NOMO-1 (cell line): Measurements from ENCODE around the gene KIF21A.
"Not testable (repeated sequence)": the region's sequence is repeated elsewhere in the genome, so short reads cannot be mapped to it uniquely, and the experiment has no call there.

Source experiments
- DNase-seq, 2 experiments: peaks; one replicate each; lab custom pipeline; 2025; ENCODE audit not compliant: unreplicated experiment in 2 of 2; lab: John Stamatoyannopoulos, UW

Gene KIF21A

DNA sequence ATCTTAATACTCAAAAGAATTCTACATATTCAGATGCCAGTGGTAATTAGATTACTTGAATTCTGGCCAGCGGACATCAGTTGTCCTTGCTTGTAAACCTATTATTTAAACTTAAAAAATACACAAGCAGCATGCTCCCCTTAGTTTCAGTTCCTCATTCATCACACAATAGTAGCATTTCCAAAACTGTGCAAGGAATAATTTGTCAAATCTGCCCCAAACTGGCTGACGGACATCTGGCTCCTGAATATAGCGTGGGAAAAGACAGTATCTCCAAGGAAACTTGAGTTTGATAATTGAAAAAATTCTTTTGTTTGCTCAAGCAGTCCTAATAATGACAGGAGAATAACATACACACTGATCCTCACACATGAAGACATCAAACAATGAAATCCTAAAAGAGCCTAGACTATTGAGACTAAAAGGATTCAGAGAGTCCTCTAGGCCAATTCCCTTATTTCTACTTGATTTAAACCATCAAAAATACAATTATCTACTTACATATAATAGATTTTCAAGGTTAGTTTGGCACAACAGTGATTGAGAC, 90.4 kb downstream of the KIF21A start:
- peak in 1 of 2 experiments; percentile 29 for DNase-seq

- DNase-seq = no peak
Measured at GRCh38 chr12:39351153-39351552, 91.8 kb downstream of the KIF21A start.

DNA sequence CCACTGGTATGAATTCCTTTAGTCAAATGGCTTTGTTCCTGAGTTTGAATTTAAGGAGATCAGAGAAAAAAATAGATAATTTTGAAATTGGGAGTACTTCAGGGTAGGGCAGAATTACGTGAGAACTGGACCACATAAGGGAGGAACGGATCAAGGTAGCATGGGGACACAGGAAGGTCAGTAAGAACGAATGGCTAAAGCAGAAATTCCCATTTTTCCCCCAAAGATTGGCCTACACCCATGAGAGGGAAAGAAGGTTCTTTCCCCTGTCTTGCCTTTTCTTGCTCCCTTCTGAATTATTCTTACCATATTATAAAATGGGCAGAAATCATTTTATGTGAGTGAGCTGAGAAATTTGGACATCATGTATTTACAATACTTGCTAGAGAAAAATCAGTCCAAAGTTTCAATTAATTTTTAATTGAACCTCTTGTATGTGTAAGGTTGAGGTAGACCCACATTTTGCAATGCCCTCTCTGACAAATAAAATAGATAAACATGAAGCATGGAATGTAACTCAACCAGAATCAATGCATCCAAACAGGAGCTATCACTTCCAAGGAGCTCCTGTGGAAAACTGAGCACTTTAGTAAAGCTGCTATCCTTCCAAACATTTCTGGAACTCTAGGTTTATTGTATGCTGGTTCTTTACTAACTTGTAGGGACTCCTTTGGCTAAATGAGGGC, 93.8 kb downstream of the KIF21A start:
- DNase-seq = no peak

GRCh38 chr12:39348523-39348922, 94.4 kb downstream of the KIF21A start:
- no peak for DNase-seq

DNA sequence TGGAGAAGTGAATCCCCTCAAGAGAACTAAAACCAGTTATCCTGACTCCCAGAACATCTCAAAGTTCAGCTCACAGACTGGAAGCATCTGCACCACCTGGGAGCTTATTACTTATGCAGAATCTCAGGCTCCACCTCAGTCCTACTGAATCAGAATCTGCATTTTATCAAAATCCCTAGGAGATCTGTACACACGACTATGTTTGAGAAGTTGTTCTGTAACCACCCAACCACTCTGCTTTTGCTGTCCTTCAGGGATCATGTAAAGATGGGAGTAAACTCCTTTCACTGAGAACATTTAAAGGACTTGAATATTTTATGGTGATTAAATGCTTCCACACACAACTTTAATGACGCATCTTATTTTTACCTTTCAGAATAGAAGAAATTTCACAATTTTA, 98.0 kb downstream of the KIF21A start:
- no peak for DNase-seq

- DNase-seq = no peak
Measured at GRCh38 chr12:39343665-39344064, 99.3 kb downstream of the KIF21A start.

DNA sequence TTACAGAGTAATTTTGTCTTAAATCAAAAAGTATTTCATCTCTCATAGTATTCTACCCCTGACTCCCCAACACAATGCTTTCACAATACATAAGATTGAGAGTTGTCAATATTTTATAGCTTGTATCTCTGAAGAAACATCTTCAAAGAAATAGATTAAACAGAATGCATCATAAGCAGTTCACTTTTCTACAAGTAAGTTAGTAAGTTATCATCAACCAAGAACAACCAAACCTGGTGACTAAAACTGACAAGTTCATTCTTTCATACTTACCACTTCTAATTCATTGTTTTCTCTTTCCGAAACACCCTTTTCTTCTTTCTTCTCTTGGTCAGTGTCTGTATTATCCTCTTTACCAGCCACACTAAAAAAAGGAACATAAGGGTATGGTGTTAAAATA, 101.2 kb downstream of the KIF21A start:
- no peak for DNase-seq

GRCh38 chr12:39341179-39341578, 101.7 kb downstream of the KIF21A start:
- no peak for DNase-seq

- no peak for DNase-seq
Measured at GRCh38 chr12:39332661-39333175, 110.2 kb downstream of the KIF21A start.

GRCh38 chr12:39331539-39332261, 111.2 kb downstream of the KIF21A start:
- no peak for DNase-seq

DNA sequence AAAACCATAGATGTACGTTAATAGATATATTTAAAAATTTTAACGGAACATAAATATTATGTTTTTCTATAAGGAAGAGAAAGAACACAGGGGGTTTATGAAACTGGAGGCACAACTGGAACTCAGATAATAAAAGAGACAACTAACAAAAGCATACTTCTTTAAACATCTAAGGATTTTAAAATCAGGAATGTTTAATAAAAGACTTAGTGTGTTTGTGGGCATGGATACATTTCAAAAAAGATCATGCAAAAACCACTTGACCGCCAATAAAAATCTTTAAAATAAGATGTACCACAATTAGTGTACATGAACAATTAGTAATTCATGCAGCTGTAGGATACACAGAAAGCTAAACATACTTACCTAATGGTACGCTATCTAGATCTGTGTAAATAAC, 113.0 kb downstream of the KIF21A start:
- no peak for DNase-seq

- DNase-seq = no peak
Measured at GRCh38 chr12:39329018-39329417, 113.9 kb downstream of the KIF21A start.

- no peak for DNase-seq
Measured at GRCh38 chr12:39327965-39328364, 115.0 kb downstream of the KIF21A start.

DNA sequence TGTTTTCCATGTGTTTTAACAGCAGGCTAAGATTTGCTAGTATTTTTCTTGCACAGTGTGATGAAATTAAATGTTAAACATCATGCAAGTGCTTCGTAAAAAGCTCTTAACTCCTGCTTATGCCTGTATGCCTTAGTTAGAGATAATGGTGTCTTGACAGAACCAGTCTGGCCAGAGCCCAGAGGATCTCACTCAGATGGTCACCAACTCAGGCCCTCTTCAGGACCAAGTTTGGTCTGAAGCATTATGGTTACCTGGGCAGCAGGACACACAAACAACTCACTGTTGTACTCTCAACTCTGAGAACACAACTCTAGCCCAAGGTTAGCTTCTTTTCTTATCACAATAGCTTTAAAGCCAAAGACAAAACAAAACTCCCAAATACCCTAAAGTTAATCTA, 115.4 kb downstream of the KIF21A start:
- DNase-seq = no peak

DNA sequence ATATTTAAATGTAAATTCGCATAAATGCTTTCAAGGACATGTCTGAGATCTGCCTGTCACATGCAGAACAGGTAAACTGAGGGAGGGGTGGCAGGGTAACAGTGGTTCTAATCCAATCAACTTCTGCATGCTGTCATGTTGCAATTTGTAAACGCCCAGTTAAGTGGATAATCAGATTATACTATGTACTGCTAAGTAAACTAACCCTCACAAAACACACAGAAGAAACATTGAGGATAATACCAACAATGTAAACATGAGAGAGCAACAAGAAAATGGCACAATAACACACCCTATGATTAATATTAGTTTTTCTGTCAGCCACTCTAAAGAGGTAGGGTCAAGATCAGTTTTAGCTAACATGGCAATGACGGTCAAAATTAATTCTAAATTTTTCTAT, 123.7 kb downstream of the KIF21A start:
- no peak for DNase-seq

DNA sequence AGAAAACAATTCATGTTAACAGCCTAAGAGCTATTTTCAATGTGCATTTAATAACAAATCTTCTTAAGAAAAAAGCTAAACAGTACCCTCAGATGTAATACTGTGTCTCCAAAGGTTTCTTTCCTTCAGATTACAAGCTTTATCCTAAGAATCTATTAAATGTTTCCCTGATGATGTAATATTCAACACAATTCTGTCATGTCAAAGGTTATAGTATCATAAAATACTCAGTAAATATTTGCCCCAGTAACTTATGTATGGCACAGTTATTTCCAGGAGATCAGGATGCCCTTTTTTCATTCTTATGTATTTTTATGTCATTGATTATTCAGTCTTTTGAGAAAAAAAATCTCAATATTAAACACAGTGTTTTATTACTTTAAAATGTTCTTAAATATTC, 128.4 kb downstream of the KIF21A start:
- DNase-seq = no peak

DNA sequence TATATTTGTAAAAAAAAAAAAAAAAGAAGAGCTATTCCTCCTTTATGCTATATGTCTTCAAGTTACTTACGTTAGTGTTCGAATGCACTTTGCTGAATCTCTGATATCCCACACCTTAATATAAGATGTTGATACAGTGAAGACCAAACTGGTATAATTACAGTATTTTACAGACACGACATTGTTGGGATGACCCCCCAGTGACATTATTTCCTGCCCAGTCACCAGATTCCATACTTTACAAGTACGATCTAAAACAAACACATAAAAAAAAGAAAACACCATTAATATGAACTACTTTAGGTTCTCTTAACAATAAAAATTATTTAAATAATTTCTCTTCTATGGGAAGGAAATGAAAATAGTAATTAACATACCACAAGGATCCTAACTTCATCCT, 133.4 kb downstream of the KIF21A start:
- no peak for DNase-seq

DNA sequence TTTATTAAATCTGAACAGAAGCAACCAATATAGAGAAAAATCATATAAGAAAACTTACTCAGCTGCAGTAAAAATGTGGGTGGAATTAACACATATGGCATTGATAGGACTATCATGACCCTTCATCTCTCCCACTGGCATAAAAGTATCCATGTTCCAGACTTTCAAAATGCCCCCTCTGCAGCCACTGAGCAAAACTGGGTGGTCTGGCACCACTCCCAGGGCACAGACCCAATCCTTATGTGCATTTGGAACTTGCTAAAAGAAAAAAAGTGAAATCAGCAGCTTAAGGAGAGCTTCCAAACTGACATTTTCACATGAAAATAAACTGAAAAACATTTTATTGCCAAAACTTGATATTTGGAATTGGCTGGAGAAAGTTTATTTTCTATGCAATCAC, 141.5 kb downstream of the KIF21A start:
- no peak for DNase-seq

- no peak for DNase-seq
Measured at GRCh38 chr12:39300799-39301198, 142.1 kb downstream of the KIF21A start.

DNA sequence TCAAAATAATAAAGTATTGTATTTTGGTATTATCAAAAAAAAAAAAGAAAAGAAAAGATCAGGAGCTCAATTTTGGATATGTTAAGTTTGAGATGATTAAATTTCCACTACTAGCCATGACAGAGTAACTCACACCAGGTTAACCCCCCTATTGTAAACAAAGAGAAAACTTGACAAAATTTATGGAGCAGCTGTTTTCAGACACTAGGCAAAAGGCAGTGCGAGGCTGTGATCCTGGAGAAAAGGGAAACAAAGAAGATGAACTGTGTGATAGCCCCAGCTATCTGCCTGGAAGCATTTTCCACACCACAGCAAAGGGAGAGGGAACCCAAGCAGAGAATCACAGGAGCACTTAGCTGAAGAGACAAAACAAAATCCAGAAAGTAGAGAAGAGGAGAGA, 145.0 kb downstream of the KIF21A start:
- DNase-seq = no peak

- no peak for DNase-seq
Measured at GRCh38 chr12:39296496-39296895, 146.4 kb downstream of the KIF21A start.

DNA sequence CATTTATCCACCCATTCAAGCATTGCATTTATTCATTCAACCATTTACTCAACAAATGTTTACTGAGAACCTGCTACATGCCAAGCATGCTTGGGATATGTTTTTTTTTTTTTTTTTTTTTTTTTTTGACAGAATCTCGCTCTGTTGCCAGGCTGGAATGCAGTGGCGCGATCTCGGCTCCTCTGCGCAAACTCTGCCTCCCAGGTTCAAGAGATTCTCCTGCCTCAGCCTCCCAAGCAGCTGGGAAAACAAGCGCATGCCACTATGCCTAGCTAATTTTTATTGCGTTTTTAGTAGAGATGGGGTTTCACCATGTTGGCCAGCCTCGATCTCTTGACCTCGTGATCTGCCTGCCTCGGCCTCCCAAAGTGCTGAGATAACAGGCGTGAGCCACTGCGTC, 147.3 kb downstream of the KIF21A start:
- DNase-seq = not testable (repeated sequence)
